Hepatocyte (in vitro differentiated cells): ENCODE measurements around the gene RAB3C. TPM values are rescaled to one million over a fixed set of nuclear protein-coding genes. Genes with fewer than 3 reads are reported as not detected.

Source experiments
- DNase-seq: peaks from one replicate; pipeline ENCODE4 v3.0.0-alpha.2; 2016; ENCODE audit warnings: low spot score
- H2AFZ ChIP-seq: fragments of 200-600 bp; sonication (generic); 2 replicates; pipeline ENCODE4 v1.6.0; 2016; ENCODE audit warnings: antibody characterized with exemption, mild to moderate bottlenecking
- H3K27ac ChIP-seq: fragments of 200-600 bp; sonication (generic); 2 replicates; pipeline ENCODE4 v1.5.1; 2016; ENCODE audit warnings: mild to moderate bottlenecking
- H3K27me3 ChIP-seq: fragments of 200-600 bp; sonication (generic); 2 replicates; pipeline ENCODE4 v1.6.1; 2016
- H3K36me3 ChIP-seq: fragments of 200-600 bp; sonication (generic); replicated peaks from 2 replicates; pipeline ENCODE4 v1.5.1; 2016; ENCODE audit warnings: low read depth; ENCODE audit not compliant: insufficient read depth
- H3K4me1 ChIP-seq: fragments of 200-600 bp; sonication (generic); 2 replicates; pipeline ENCODE4 v1.5.1; 2016; ENCODE audit warnings: mild to moderate bottlenecking, moderate library complexity; ENCODE audit not compliant: insufficient read depth
- H3K4me2 ChIP-seq: fragments of 200-600 bp; sonication (generic); 2 replicates; pipeline ENCODE4 v1.6.0; 2016
- H3K4me3 ChIP-seq: fragments of 200-600 bp; sonication (generic); 2 replicates; pipeline ENCODE4 v1.5.1; 2016; ENCODE audit warnings: mild to moderate bottlenecking
- H3K79me2 ChIP-seq: fragments of 200-600 bp; sonication (generic); 2 replicates; pipeline ENCODE4 v1.6.0; 2017; ENCODE audit warnings: mild to moderate bottlenecking
- H3K9me2 ChIP-seq: fragments of 200-600 bp; sonication (generic); replicated peaks from 2 replicates; pipeline ENCODE4 v1.6.0; 2017; ENCODE audit warnings: mild to moderate bottlenecking; ENCODE audit not compliant: insufficient read depth
- H3K9me3 ChIP-seq: fragments of 200-600 bp; sonication (generic); 2 replicates; pipeline ENCODE4 v1.5.1; 2016; ENCODE audit warnings: low read depth, mild to moderate bottlenecking
- H4K20me1 ChIP-seq: fragments of 200-600 bp; sonication (generic); 2 replicates; pipeline ENCODE4 v1.6.0; 2016; ENCODE audit warnings: mild to moderate bottlenecking; ENCODE audit not compliant: insufficient read depth, poor library complexity, severe bottlenecking
- CTCF ChIP-seq: fragments of 200-600 bp; sonication (generic); IDR thresholded peaks from 2 replicates; pipeline ENCODE4 v1.5.1; 2016; ENCODE audit warnings: antibody characterized with exemption, mild to moderate bottlenecking; ENCODE audit not compliant: poor library complexity
- EZH2 ChIP-seq: fragments of 200-600 bp; sonication (generic); IDR thresholded peaks from 2 replicates; pipeline ENCODE4 v1.6.1; 2016; ENCODE audit warnings: antibody characterized with exemption, mild to moderate bottlenecking, borderline replicate concordance
- EZH2phosphoT487 ChIP-seq: fragments of 200-600 bp; sonication (generic); IDR thresholded peaks from one replicate; pipeline ENCODE4 v1.6.1; 2018; ENCODE audit warnings: antibody characterized with exemption, mild to moderate bottlenecking, low read depth, moderate library complexity; ENCODE audit not compliant: unreplicated experiment, severe bottlenecking
- WGBS: methylation state at CpG from one replicate; pipeline ENCODE4 v1.1.6; 2016; ENCODE audit warnings: low lambda C conversion rate; ENCODE audit errors: missing lambda C conversion rate; 5-methylcytosine and 5-hydroxymethylcytosine counted together
- polyA plus RNA-seq: library from polyadenylated mRNA; unstranded; fragments of >200 nt; fragmentation: Nextera tagmentation; extraction: Ambion mirVana; gene quantifications from 2 replicates; pipeline ENCODE4 v1.2.1, GENCODE V29; 2016
- total RNA-seq: library from RNA; depleted of rRNA; stranded (reverse); fragments of >200 nt; gene quantifications from 2 replicates; pipeline ENCODE4 v1.2.3, GENCODE V29; 2014

The RAB3C gene
- total and polyA plus RNA-seq, 2 experiments from 2014 or later: 5.2 to 6.4 TPM

GRCh38 chr5:58786035-58786434 is 203.2 kb downstream of the RAB3C start:
- WGBS: 91% methylated on average over 2 of the region's 2 CpGs
- no peak for DNase-seq
- H3K4me1 ChIP-seq: no peaks in the 10 kb centered on the region
- H3K4me3 ChIP-seq: no peak overlapping the region
- no peaks in the 10 kb centered on the region for H3K27me3 ChIP-seq
- TF ChIP-seq EZH2phosphoT487 (no peak), CTCF (no peak), EZH2 (no peak)
- no peak overlapping the region for H3K4me2 ChIP-seq
- H3K9me2 ChIP-seq: no peaks in the 10 kb centered on the region
- H3K36me3 ChIP-seq: no peaks in the 10 kb centered on the region
- no peaks in the 10 kb centered on the region for H3K9me3 ChIP-seq
- H4K20me1 ChIP-seq: no peaks in the 10 kb centered on the region
- no peak overlapping the region for H2AFZ ChIP-seq
- H3K79me2 ChIP-seq: no peaks in the 10 kb centered on the region
- no peak overlapping the region for H3K27ac ChIP-seq

GRCh38 chr5:58786711-58787303 is 203.9 kb downstream of the RAB3C start:
- H3K79me2 ChIP-seq: no peaks in the 10 kb centered on the region
- no peaks in the 10 kb centered on the region for H3K27me3 ChIP-seq
- no peaks in the 10 kb centered on the region for H3K9me3 ChIP-seq
- no peaks in the 10 kb centered on the region for H3K9me2 ChIP-seq
- DNase-seq: no peak
- no peak overlapping the region for H3K27ac ChIP-seq
- no peak overlapping the region for H3K4me2 ChIP-seq
- no peaks in the 10 kb centered on the region for H4K20me1 ChIP-seq
- H3K4me1 ChIP-seq: no peaks in the 10 kb centered on the region
- TF ChIP-seq EZH2 (no peak), EZH2phosphoT487 (no peak), CTCF (no peak)
- H2AFZ ChIP-seq: no peak overlapping the region
- no peaks in the 10 kb centered on the region for H3K36me3 ChIP-seq
- WGBS: 95% methylated on average over 21 of the region's 21 CpGs
- H3K4me3 ChIP-seq: no peak overlapping the region

- Histone ChIP-seq H3K79me2 (no peaks in the 10 kb centered on the region), H3K36me3 (no peaks in the 10 kb centered on the region), H3K27ac (no peak overlapping the region), H2AFZ (no peak overlapping the region), H3K9me2 (no peaks in the 10 kb centered on the region), H4K20me1 (no peaks in the 10 kb centered on the region), H3K4me1 (no peaks in the 10 kb centered on the region), H3K9me3 (no peaks in the 10 kb centered on the region), H3K4me2 (no peak overlapping the region), H3K27me3 (no peaks in the 10 kb centered on the region), H3K4me3 (no peak overlapping the region)
- TF ChIP-seq EZH2phosphoT487 (no peak), CTCF (no peak), EZH2 (no peak)
- WGBS: 47% methylated on average over 3 of the region's 3 CpGs
- DNase-seq: no peak
Observed at GRCh38 chr5:58787987-58788386, 205.1 kb downstream of the RAB3C start.
